Erythroblast (primary cell): ENCODE results near the gene DNAH2.

ENCODE experiments used
- GATA1 ChIP-seq: IDR thresholded peaks from 2 replicates; pipeline ENCODE4 v1.6.1; 2011; ENCODE audit warnings: low read depth, mild to moderate bottlenecking, control low read depth, low read length, moderate library complexity
- POLR2A ChIP-seq: IDR thresholded peaks from 2 replicates; pipeline ENCODE4 v1.6.1; 2011; ENCODE audit warnings: mild to moderate bottlenecking, low read length

DNA sequence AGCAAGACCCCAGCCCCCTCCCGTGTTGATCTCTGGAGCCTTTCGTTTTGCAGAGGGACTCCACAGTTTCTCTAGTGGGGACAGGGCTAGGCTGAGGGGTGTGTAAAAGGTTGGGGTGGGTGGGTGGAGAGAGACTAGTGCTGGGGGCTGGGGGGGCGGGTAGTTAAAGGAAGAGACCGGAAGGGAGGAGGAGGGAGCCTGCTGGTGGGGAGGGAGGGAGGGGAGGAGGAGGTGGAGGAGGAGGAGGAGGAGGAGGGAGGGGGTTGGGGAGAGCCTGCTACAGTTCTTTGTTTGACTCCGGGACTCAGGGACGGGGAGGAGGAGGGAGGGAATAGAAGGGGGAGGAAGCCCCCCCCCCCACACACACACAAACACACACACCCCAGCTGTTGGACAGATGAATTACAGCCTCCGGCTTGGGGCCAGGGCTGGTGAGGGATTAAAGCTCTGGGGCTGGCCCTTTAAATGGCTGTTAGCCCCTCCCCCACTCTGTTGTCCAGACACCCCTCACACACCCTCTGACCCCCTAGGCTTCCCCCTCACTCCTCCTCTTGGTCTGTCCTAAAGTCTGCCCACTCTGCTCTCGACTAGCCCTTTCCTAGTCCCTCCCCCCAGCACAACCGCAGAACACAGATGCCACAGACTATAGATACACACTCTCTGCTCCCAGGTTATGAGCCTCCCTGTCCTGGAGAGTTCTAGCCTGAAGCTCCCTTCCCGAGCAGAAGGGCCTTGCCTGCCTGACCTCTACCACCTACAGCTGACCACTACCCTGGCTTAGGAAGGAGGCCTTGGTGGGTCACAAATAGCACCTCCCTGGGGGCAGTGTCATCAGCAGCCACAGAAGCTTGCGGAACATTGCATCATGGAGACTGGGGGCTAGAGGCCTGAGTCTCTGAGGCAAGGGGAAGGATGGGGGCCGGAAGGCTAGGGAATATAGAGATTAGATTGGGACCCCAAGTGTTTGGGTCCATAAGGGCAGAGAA lies 120.8 kb downstream of the DNAH2 start:
- peak; percentile 44 for TF ChIP-seq POLR2A
- TF ChIP-seq GATA1, result no peak
